Measurements from ENCODE around the gene PTGES2.

DNA sequence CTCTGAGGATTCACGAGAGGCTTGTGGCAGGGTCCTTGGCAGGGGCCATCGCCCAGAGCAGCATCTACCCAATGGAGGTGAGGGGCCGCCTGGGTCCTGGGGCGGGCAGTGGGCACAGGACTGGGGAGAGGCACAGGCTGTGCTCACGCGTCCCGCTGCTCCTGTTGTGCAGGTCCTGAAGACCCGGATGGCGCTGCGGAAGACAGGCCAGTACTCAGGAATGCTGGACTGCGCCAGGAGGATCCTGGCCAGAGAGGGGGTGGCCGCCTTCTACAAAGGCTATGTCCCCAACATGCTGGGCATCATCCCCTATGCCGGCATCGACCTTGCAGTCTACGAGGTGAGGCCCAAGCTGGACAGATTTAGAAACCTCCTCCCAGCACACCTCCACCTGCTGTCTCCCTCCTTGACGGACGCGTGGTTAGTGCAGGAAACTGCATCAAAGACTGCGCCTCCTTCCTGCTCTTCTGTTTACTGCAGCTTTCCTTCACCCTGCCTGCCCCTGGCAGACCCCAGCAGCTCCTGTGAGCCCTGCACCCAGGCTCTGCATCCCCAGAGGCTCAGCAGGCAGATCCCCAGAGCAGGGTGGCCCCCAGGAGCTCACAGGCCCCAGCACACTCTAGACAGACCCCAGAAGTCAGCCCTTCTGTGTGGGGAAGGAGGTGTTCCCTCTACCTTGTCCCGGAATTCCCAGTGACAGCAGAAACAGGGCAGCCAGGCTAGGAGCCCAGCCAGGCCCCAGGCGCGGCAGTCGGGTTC is 21.2 kb downstream of the PTGES2 start:
- TF ChIP-seq, protein P1, sequence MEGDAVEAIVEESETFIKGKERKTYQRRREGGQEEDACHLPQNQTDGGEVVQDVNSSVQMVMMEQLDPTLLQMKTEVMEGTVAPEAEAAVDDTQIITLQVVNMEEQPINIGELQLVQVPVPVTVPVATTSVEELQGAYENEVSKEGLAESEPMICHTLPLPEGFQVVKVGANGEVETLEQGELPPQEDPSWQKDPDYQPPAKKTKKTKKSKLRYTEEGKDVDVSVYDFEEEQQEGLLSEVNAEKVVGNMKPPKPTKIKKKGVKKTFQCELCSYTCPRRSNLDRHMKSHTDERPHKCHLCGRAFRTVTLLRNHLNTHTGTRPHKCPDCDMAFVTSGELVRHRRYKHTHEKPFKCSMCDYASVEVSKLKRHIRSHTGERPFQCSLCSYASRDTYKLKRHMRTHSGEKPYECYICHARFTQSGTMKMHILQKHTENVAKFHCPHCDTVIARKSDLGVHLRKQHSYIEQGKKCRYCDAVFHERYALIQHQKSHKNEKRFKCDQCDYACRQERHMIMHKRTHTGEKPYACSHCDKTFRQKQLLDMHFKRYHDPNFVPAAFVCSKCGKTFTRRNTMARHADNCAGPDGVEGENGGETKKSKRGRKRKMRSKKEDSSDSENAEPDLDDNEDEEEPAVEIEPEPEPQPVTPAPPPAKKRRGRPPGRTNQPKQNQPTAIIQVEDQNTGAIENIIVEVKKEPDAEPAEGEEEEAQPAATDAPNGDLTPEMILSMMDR (IDR thresholded peaks at IDR 0.05; ENCODE audit: low read depth, low read length, poor library complexity, severe bottlenecking): no peak
- no peak for TF ChIP-seq EZH2phosphoT487 (IDR thresholded peaks at IDR 0.05; ENCODE audit: borderline replicate concordance, low read length)
